Astrocyte (in vitro differentiated cells and primary cell): ENCODE measurements around the gene KCTD12. TPM values are rescaled to one million over a fixed set of nuclear protein-coding genes. Genes with fewer than 3 reads are reported as not detected.

Source experiments
- DNase-seq: peaks from one replicate; pipeline ENCODE4 v3.0.0-alpha.2; 2010; ENCODE audit warnings: low read depth
- FAIRE-seq: peaks from 2 replicates; lab custom pipeline; 2011; peaks lifted over from hg19 to GRCh38; lab: Jason Lieb, UNC
- H2AFZ ChIP-seq: 2 replicates; pipeline ENCODE4 v1.6.0; 2012; ENCODE audit warnings: low read depth, low read length, inconsistent platforms
- H3K27ac ChIP-seq: 2 replicates; pipeline ENCODE4 v1.5.1; 2011; ENCODE audit warnings: low read depth, low read length, inconsistent platforms
- H3K27me3 ChIP-seq: 2 replicates; pipeline ENCODE4 v1.6.0; 2011; ENCODE audit warnings: low read length, inconsistent platforms; ENCODE audit not compliant: insufficient read depth
- H3K36me3 ChIP-seq: 2 replicates; pipeline ENCODE4 v1.5.1; 2011; ENCODE audit warnings: low read length, inconsistent platforms; ENCODE audit not compliant: insufficient read depth
- H3K4me1 ChIP-seq: 2 replicates; pipeline ENCODE4 v1.5.1; 2011; ENCODE audit warnings: low read length, inconsistent platforms; ENCODE audit not compliant: insufficient read depth
- H3K4me2 ChIP-seq: 2 replicates; pipeline ENCODE4 v1.6.0; 2012; ENCODE audit warnings: low read length, inconsistent platforms
- H3K4me3 ChIP-seq: 2 replicates; pipeline ENCODE4 v1.5.1; 2011; ENCODE audit warnings: low read depth, mild to moderate bottlenecking, low read length, inconsistent platforms; ENCODE audit not compliant: insufficient read depth
- H3K79me2 ChIP-seq: 2 replicates; pipeline ENCODE4 v1.6.0; 2012; ENCODE audit warnings: mild to moderate bottlenecking, low read length, inconsistent platforms; ENCODE audit not compliant: insufficient read depth
- H3K9ac ChIP-seq: 2 replicates; pipeline ENCODE4 v1.6.0; 2012; ENCODE audit warnings: mild to moderate bottlenecking, low read length, inconsistent platforms
- H3K9me3 ChIP-seq: 2 replicates; pipeline ENCODE4 v1.5.1; 2012; ENCODE audit warnings: low read depth, mild to moderate bottlenecking, low read length, inconsistent platforms; ENCODE audit not compliant: insufficient read depth
- H4K20me1 ChIP-seq: 2 replicates; pipeline ENCODE4 v1.6.0; 2012; ENCODE audit warnings: low read length, inconsistent platforms; ENCODE audit not compliant: insufficient read depth
- H3K27ac Mint-ChIP-seq: one replicate; pipeline ENCODE4 v1.8.0; 2021; ENCODE audit warnings: mild to moderate bottlenecking, mixed read lengths; ENCODE audit not compliant: unreplicated experiment
- H3K27me3 Mint-ChIP-seq: one replicate; pipeline ENCODE4 v1.8.0; 2021; ENCODE audit warnings: low read depth, mixed read lengths; ENCODE audit not compliant: unreplicated experiment
- H3K36me3 Mint-ChIP-seq: one replicate; pipeline ENCODE4 v1.8.0; 2021; ENCODE audit warnings: low read depth, mixed read lengths; ENCODE audit not compliant: unreplicated experiment
- H3K4me1 Mint-ChIP-seq: one replicate; pipeline ENCODE4 v1.8.0; 2021; ENCODE audit warnings: low read depth, mixed read lengths; ENCODE audit not compliant: unreplicated experiment
- H3K4me3 Mint-ChIP-seq: one replicate; pipeline ENCODE4 v1.8.0; 2021; ENCODE audit warnings: mild to moderate bottlenecking, moderate library complexity, mixed read lengths; ENCODE audit not compliant: unreplicated experiment
- H3K9me3 Mint-ChIP-seq: one replicate; pipeline ENCODE4 v1.8.0; 2021; ENCODE audit warnings: mild to moderate bottlenecking, mixed read lengths; ENCODE audit not compliant: unreplicated experiment
- CTCF ChIP-seq: IDR thresholded peaks from 2 replicates; pipeline ENCODE4 v1.5.1; 2011; ENCODE audit warnings: low read depth, mild to moderate bottlenecking, inconsistent platforms, low read length, moderate library complexity; ENCODE audit not compliant: insufficient read depth
- EZH2 ChIP-seq: IDR thresholded peaks from 2 replicates; pipeline ENCODE4 v1.6.1; 2012; ENCODE audit warnings: mild to moderate bottlenecking, low read length, inconsistent platforms; ENCODE audit not compliant: insufficient read depth
- total RNA-seq: library from RNA; stranded (reverse); gene quantifications from 2 replicates; pipeline ENCODE4 v1.2.1, GENCODE V29; 2021

The KCTD12 gene
- total RNA-seq, 1 donor from 2014 or later, result 13.7 TPM

- H3K27ac ChIP-seq, result no peak overlapping the region
- no peak overlapping the region for H2AFZ ChIP-seq
- H3K4me3 Mint-ChIP-seq, result no peak overlapping the region
- no peaks in the 10 kb centered on the region for H3K9me3 Mint-ChIP-seq
- H3K9ac ChIP-seq, result no peak overlapping the region
- no peaks in the 10 kb centered on the region for H4K20me1 ChIP-seq
- H3K9me3 ChIP-seq, result no peaks in the 10 kb centered on the region
- H3K27me3 ChIP-seq, result no peaks in the 10 kb centered on the region
- DNase-seq (no peak), FAIRE-seq (no peak)
- no peaks in the 10 kb centered on the region for H3K36me3 ChIP-seq
- H3K4me1 ChIP-seq, result no peaks in the 10 kb centered on the region
- TF ChIP-seq EZH2, result no peak
- no peak for TF ChIP-seq CTCF
- no peak overlapping the region for H3K27ac Mint-ChIP-seq
- H3K4me3 ChIP-seq, result no peak overlapping the region
- H3K27me3 Mint-ChIP-seq, result no peaks in the 10 kb centered on the region
- H3K79me2 ChIP-seq, result no peaks in the 10 kb centered on the region
- no peaks in the 10 kb centered on the region for H3K4me1 Mint-ChIP-seq
- H3K4me2 ChIP-seq, result no peak overlapping the region
- H3K36me3 Mint-ChIP-seq, result no peaks in the 10 kb centered on the region
Measured at GRCh38 chr13:76864259-76864658, 21.9 kb downstream of the KCTD12 start.

DNA sequence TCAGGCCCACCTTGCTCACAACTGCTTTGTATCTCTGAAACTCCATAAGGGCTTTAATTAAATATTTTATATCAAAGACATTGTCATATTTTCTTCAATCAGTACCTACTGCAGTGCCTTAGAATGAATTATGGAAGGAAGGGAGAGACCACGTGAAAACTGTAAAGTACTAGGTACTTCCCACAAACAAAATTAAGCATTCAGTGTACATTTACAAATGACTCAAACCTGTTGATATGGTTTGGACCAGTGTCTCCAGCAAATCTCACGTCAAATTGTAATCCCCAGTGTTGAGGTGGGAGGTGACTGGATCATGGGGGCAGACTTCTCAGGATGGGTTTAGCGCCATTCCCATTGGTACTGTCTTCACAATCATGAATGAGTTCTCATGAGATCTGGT lies 23.2 kb downstream of the KCTD12 start:
- no peak overlapping the region for H3K27ac Mint-ChIP-seq
- Histone ChIP-seq H3K36me3 (no peaks in the 10 kb centered on the region), H3K9me3 (no peaks in the 10 kb centered on the region), H3K27me3 (no peaks in the 10 kb centered on the region), H3K9ac (no peak overlapping the region), H3K4me1 (no peaks in the 10 kb centered on the region), H3K4me3 (no peak overlapping the region), H3K79me2 (no peaks in the 10 kb centered on the region), H3K27ac (no peak overlapping the region), H4K20me1 (no peaks in the 10 kb centered on the region), H3K4me2 (no peak overlapping the region), H2AFZ (no peak overlapping the region)
- no peaks in the 10 kb centered on the region for H3K36me3 Mint-ChIP-seq
- no peaks in the 10 kb centered on the region for H3K9me3 Mint-ChIP-seq
- FAIRE-seq, result no peak
- no peak overlapping the region for H3K4me3 Mint-ChIP-seq
- TF ChIP-seq CTCF, result no peak
- TF ChIP-seq EZH2, result no peak
- DNase-seq, result no peak
- H3K4me1 Mint-ChIP-seq, result no peaks in the 10 kb centered on the region
- H3K27me3 Mint-ChIP-seq, result no peaks in the 10 kb centered on the region

DNA sequence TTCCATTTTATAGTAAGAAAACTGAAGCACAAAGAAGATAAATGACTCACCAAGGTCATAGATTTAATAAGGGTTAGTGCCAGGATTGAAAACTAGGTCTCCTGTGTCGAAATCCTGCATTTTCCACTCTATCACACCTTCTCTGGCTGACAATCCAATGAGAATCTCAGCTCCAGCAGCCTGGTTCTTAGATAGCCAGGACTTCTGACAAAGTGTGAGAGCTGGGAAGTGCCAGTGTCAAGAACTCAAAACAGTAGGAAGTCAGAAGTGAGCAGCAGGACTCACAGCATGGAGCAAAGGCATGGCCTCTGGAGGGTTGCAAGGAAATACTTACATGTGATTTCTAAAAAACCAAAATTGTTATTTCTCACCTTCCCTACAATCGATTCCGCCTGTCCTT lies 24.3 kb downstream of the KCTD12 start:
- no peak overlapping the region for H3K4me3 Mint-ChIP-seq
- DNase-seq, result no peak

More for the DNA sequence above, 24.3 kb downstream of the KCTD12 start:
- Histone ChIP-seq H3K4me3 (no peak overlapping the region), H3K27me3 (no peaks in the 10 kb centered on the region), H3K4me2 (no peak overlapping the region), H3K9me3 (no peaks in the 10 kb centered on the region), H4K20me1 (no peaks in the 10 kb centered on the region), H3K9ac (no peak overlapping the region), H3K79me2 (no peaks in the 10 kb centered on the region), H3K4me1 (no peaks in the 10 kb centered on the region), H3K27ac (no peak overlapping the region), H2AFZ (no peak overlapping the region), H3K36me3 (no peaks in the 10 kb centered on the region)
- H3K4me1 Mint-ChIP-seq, result no peaks in the 10 kb centered on the region
- no peaks in the 10 kb centered on the region for H3K9me3 Mint-ChIP-seq
- FAIRE-seq, result no peak
- no peak for TF ChIP-seq EZH2
- TF ChIP-seq CTCF, result no peak
- no peaks in the 10 kb centered on the region for H3K27me3 Mint-ChIP-seq
- H3K27ac Mint-ChIP-seq, result no peak overlapping the region
- H3K36me3 Mint-ChIP-seq, result no peaks in the 10 kb centered on the region
